Osteocyte (in vitro differentiated cells): Measurements from ENCODE around the gene APP. TPM values are rescaled to one million over a fixed set of nuclear protein-coding genes. Genes with fewer than 3 reads are reported as not detected.

Experiments used
- DNase-seq: peaks from one replicate; pipeline ENCODE4 v3.0.0; 2021; ENCODE audit warnings: mixed read lengths; ENCODE audit not compliant: unreplicated experiment; ENCODE audit errors: extremely low spot score
- H3K27ac Mint-ChIP-seq: one replicate; pipeline ENCODE4 v1.8.0; 2021; ENCODE audit warnings: mild to moderate bottlenecking, mixed read lengths; ENCODE audit not compliant: unreplicated experiment
- H3K27me3 Mint-ChIP-seq: one replicate; pipeline ENCODE4 v1.8.0; 2021; ENCODE audit warnings: mixed read lengths; ENCODE audit not compliant: unreplicated experiment
- H3K36me3 Mint-ChIP-seq: one replicate; pipeline ENCODE4 v1.8.0; 2021; ENCODE audit warnings: mixed read lengths; ENCODE audit not compliant: unreplicated experiment
- H3K4me1 Mint-ChIP-seq: one replicate; pipeline ENCODE4 v1.8.0; 2021; ENCODE audit warnings: mixed read lengths; ENCODE audit not compliant: unreplicated experiment
- H3K4me3 Mint-ChIP-seq: one replicate; pipeline ENCODE4 v1.8.0; 2021; ENCODE audit warnings: mild to moderate bottlenecking, moderate library complexity, mixed read lengths; ENCODE audit not compliant: unreplicated experiment
- H3K9me3 Mint-ChIP-seq: one replicate; pipeline ENCODE4 v1.8.0; 2021; ENCODE audit warnings: mixed read lengths; ENCODE audit not compliant: unreplicated experiment
- CTCF ChIP-seq: fragments of 200-600 bp; sonication (generic); IDR thresholded peaks from 2 replicates; pipeline ENCODE4 v1.5.0; 2021; ENCODE audit warnings: antibody characterized with exemption, mild to moderate bottlenecking, moderate library complexity
- total RNA-seq: library from RNA; stranded (reverse); gene quantifications from 2 replicates; pipeline ENCODE4 v1.2.1, GENCODE V29; 2021

The APP gene
- total RNA-seq, 1 donor from 2014 or later: 698 TPM

- H3K27me3 Mint-ChIP-seq: no peaks in the 10 kb centered on the region
- H3K9me3 Mint-ChIP-seq: no peaks in the 10 kb centered on the region
- H3K36me3 Mint-ChIP-seq: peaks cover 2% of the 10 kb centered on the region
- no peak overlapping the region for H3K4me3 Mint-ChIP-seq
- peaks cover 41% of the 10 kb centered on the region for H3K4me1 Mint-ChIP-seq
- no peak for DNase-seq
- no peak for TF ChIP-seq CTCF
- H3K27ac Mint-ChIP-seq: peak overlapping the region; percentile 80
Measured at GRCh38 chr21:26146681-26147080, 23.9 kb downstream of the APP start.

GRCh38 chr21:26144031-26144430, 26.5 kb downstream of the APP start:
- Mint-ChIP-seq H3K27ac (no peak overlapping the region), H3K27me3 (no peaks in the 10 kb centered on the region), H3K4me3 (no peak overlapping the region), H3K4me1 (peaks cover 41% of the 10 kb centered on the region), H3K9me3 (peaks cover 6% of the 10 kb centered on the region), H3K36me3 (peaks cover 10% of the 10 kb centered on the region)
- TF ChIP-seq CTCF: no peak
- DNase-seq: no peak

GRCh38 chr21:26142363-26142762, 28.2 kb downstream of the APP start:
- Mint-ChIP-seq H3K4me3 (no peak overlapping the region), H3K27me3 (no peaks in the 10 kb centered on the region), H3K4me1 (peaks cover 28% of the 10 kb centered on the region), H3K36me3 (peaks cover 10% of the 10 kb centered on the region), H3K27ac (no peak overlapping the region), H3K9me3 (peaks cover 6% of the 10 kb centered on the region)
- DNase-seq: no peak
- TF ChIP-seq CTCF: no peak

GRCh38 chr21:26140926-26141325, 29.6 kb downstream of the APP start:
- Mint-ChIP-seq H3K27ac (peak overlapping the region; percentile 64), H3K4me1 (peaks cover 20% of the 10 kb centered on the region), H3K27me3 (no peaks in the 10 kb centered on the region), H3K9me3 (peaks cover 6% of the 10 kb centered on the region), H3K36me3 (peaks cover 10% of the 10 kb centered on the region), H3K4me3 (no peak overlapping the region)
- TF ChIP-seq CTCF: no peak
- no peak for DNase-seq

- DNase-seq: no peak
- Mint-ChIP-seq H3K9me3 (peaks cover 6% of the 10 kb centered on the region), H3K4me1 (peaks cover 20% of the 10 kb centered on the region), H3K27ac (peak overlapping the region; percentile 64), H3K27me3 (no peaks in the 10 kb centered on the region), H3K4me3 (no peak overlapping the region), H3K36me3 (peaks cover 10% of the 10 kb centered on the region)
- no peak for TF ChIP-seq CTCF
Measured at GRCh38 chr21:26140164-26140579, 30.4 kb downstream of the APP start.
